HCT116 (cell line): ENCODE results near the gene KIAA0232. TPM values are rescaled to one million over a fixed set of nuclear protein-coding genes. Genes with fewer than 3 reads are reported as not detected.

Experiments used
- ATAC-seq: fragments of 200-7000 bp; cut with Tn5 transposase; 2 replicates; pipeline ENCODE4 v1.9.1; 2020; ENCODE audit warnings: mild to moderate bottlenecking, moderate library complexity
- BruUV-seq: library from RNA; stranded (reverse); fragments of 400-500 nt; replicated peaks from 2 replicates; lab custom pipeline; 2021; lab: Mats Ljungman, UMichigan
- CTCF ChIA-PET: fragments of 300-600 bp; sonication (Branson Sonifier 250); formaldehyde crosslinking; loops from one replicate; lab custom pipeline; 2021; ENCODE audit warnings: antibody characterized with exemption; lab: Charles Lee
- POLR2A ChIA-PET: fragments of 300-600, 350-600 bp; sonication (Branson Sonifier 250); formaldehyde crosslinking; loops from one replicate; lab custom pipeline; 2021; ENCODE audit warnings: antibody characterized with exemption; lab: Charles Lee
- RAD21 ChIA-PET, 2 experiments: fragments of 300-600 bp; sonication (Branson Sonifier 250); formaldehyde crosslinking; loops; one replicate each; lab custom pipeline; 2023; ENCODE audit warnings: low total read pairs in 2 of 2; ENCODE audit not compliant: uncharacterized antibody in 2 of 2, unreplicated experiment in 2 of 2, low non-redundant PET in 1 of 2; lab: Charles Lee
- DNase-seq: peaks from one replicate; pipeline ENCODE4 v3.0.0-alpha.2; 2010; ENCODE audit warnings: low read depth, low spot score
- H2AFZ ChIP-seq: fragments of 200-600 bp; shearing (Covaris generic), sonication (generic); 2 replicates; pipeline ENCODE4 v1.6.1; 2017; ENCODE audit warnings: low read depth, mixed run types, mixed read lengths, antibody characterized with exemption, low read length; ENCODE audit not compliant: poor library complexity, severe bottlenecking
- H3K27ac ChIP-seq: 2 replicates; pipeline ENCODE4 v1.5.1; 2012; ENCODE audit warnings: low read depth, low read length
- H3K27me3 ChIP-seq: fragments of 200-600 bp; sonication (generic); 2 replicates; pipeline ENCODE4 v1.6.1; 2016; ENCODE audit warnings: mixed run types, low read length, mixed read lengths; ENCODE audit not compliant: insufficient read depth
- H3K36me3 ChIP-seq, 2 experiments: fragments of 200-500 bp in 1 of 2; fragments of 200-600 bp in 1 of 2; sonication (Bioruptor generic) in 1 of 2; sonication (generic) in 1 of 2; 2 replicates each; pipeline versions ENCODE4 v1.5.1 to v1.6.1; 2014 to 2016; ENCODE audit warnings: low read length in 2 of 2, inconsistent platforms in 1 of 2, mixed read lengths in 1 of 2, mixed run types in 1 of 2; ENCODE audit not compliant: insufficient read depth in 2 of 2, control insufficient read depth in 1 of 2
- H3K4me1 ChIP-seq, 2 experiments: fragments of 200-600 bp in 1 of 2; sonication (generic) in 1 of 2; 2 replicates each; pipeline versions ENCODE4 v1.5.1 to v1.6.1; 2012 to 2017; ENCODE audit warnings: low read length in 2 of 2, inconsistent platforms in 1 of 2, mild to moderate bottlenecking in 1 of 2, mixed read lengths in 1 of 2, mixed run types in 1 of 2, moderate library complexity in 1 of 2; ENCODE audit not compliant: insufficient read depth in 2 of 2, control insufficient read depth in 1 of 2
- H3K4me2 ChIP-seq: fragments of 200-600 bp; sonication (generic); 2 replicates; pipeline ENCODE4 v1.6.1; 2017; ENCODE audit warnings: mixed run types, low read length, mixed read lengths
- H3K4me3 ChIP-seq, 2 experiments: fragments of 200-600 bp in 1 of 2; sonication (generic) in 1 of 2; replicated peaks in 1 of 2; 2 replicates each; pipeline ENCODE4 v1.5.1; 2011 to 2016; ENCODE audit warnings: low read length in 2 of 2, control low read depth in 1 of 2, low read depth in 1 of 2, mild to moderate bottlenecking in 1 of 2, mixed read lengths in 1 of 2, mixed run types in 1 of 2
- H3K79me2 ChIP-seq: fragments of 200-600 bp; sonication (generic); 2 replicates; pipeline ENCODE4 v1.6.1; 2017; ENCODE audit warnings: mild to moderate bottlenecking, mixed run types, low read length, moderate library complexity, mixed read lengths; ENCODE audit not compliant: insufficient read depth
- H3K9ac ChIP-seq: fragments of 200-600 bp; sonication (generic); 2 replicates; pipeline ENCODE4 v1.6.1; 2016; ENCODE audit warnings: low read length, mixed read lengths
- H3K9me2 ChIP-seq: fragments of 200-600 bp; sonication (generic), shearing (Covaris generic); 2 replicates; pipeline ENCODE4 v1.6.1; 2017; ENCODE audit warnings: mixed run types, mild to moderate bottlenecking, moderate library complexity; ENCODE audit not compliant: insufficient read depth
- H3K9me3 ChIP-seq, 2 experiments: fragments of 200-500 bp in 1 of 2; fragments of 200-600 bp in 1 of 2; sonication (Bioruptor generic) in 1 of 2; sonication (generic) in 1 of 2; 2 replicates each; pipeline ENCODE4 v1.6.1; 2014 to 2017; ENCODE audit warnings: low read length in 2 of 2, mixed read lengths in 2 of 2, inconsistent platforms in 1 of 2, low read depth in 1 of 2, mild to moderate bottlenecking in 1 of 2, mixed run types in 1 of 2, moderate library complexity in 1 of 2; ENCODE audit not compliant: control insufficient read depth in 1 of 2, insufficient read depth in 1 of 2
- H4K20me1 ChIP-seq: fragments of 200-600 bp; sonication (generic), shearing (Covaris generic); 2 replicates; pipeline ENCODE4 v1.6.1; 2017; ENCODE audit warnings: mixed run types, mild to moderate bottlenecking, moderate library complexity; ENCODE audit not compliant: insufficient read depth
- EZH2phosphoT487 ChIP-seq: fragments of 200-600 bp; IDR thresholded peaks from 2 replicates; pipeline ENCODE4 v1.6.1; 2018; ENCODE audit warnings: antibody characterized with exemption, borderline replicate concordance
- JUND ChIP-seq: IDR thresholded peaks from 2 replicates; pipeline ENCODE4 v1.6.1; 2012
- RAD21 ChIP-seq: IDR thresholded peaks from 2 replicates; pipeline ENCODE4 v1.6.1; 2012; ENCODE audit warnings: low read depth, mild to moderate bottlenecking
- SRF ChIP-seq: IDR thresholded peaks from 2 replicates; pipeline ENCODE4 v1.6.1; 2012; ENCODE audit warnings: low read depth
- TCF7L2 ChIP-seq: IDR thresholded peaks from 2 replicates; pipeline ENCODE4 v1.7.0; 2011; ENCODE audit warnings: borderline replicate concordance, inconsistent platforms; ENCODE audit not compliant: insufficient read depth, insufficient read length; ENCODE audit errors: extremely low read depth
- ZBTB33 ChIP-seq: IDR thresholded peaks from 2 replicates; pipeline ENCODE4 v1.6.1; 2011; ENCODE audit warnings: mild to moderate bottlenecking, low read length, moderate library complexity; ENCODE audit not compliant: insufficient replicate concordance; ENCODE audit errors: extremely low read depth
- intact Hi-C: fragments of 100-400 bp; cut with micrococcal nuclease; formaldehyde crosslinking; loops from 2 replicates; pipeline ENCODE4 v1.10.0; 2022
- total RNA-seq: library from RNA; stranded (reverse); gene quantifications from one replicate; pipeline ENCODE4 v1.2.1, GENCODE V29; 2021; ENCODE audit not compliant: unreplicated experiment

KIAA0232 gene
- total RNA-seq, 1 experiment from 2014 or later: 18.1 TPM

DNA sequence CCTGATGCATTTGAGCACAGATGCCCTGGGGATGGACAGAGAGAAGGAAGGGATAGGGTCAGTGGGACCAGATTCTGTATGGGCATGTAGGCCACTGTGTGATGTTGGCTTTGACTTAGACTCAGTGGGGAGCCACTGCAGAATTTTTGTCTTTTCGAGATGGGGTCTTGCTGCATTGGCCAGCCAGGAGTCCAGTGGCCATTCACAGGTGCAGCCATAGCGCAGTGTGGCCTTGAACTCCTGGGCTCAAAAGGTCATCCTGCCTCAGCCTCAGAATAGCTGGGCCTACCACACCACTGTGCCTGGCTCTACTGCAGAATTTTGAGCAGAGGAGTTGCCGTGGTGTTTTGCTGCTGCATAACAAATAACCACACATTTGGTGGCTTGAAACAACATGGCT is 149.9 kb downstream of the KIAA0232 start:
- ATAC-seq (no peak), DNase-seq (no peak)
- H3K4me2 ChIP-seq: no peak overlapping the region
- RAD21 ChIA-PET: no interaction called here
- H3K36me3 ChIP-seq: no peaks in the 10 kb centered on the region; a peak in 1 of 4 replicates
- no peak overlapping the region for H2AFZ ChIP-seq
- no peaks in the 10 kb centered on the region for H3K9me3 ChIP-seq
- CTCF ChIA-PET: no interaction called here
- no peak overlapping the region for H3K27ac ChIP-seq
- peaks cover 21% of the 10 kb centered on the region for H3K79me2 ChIP-seq
- H4K20me1 ChIP-seq: no peaks in the 10 kb centered on the region
- no peak overlapping the region for H3K9ac ChIP-seq
- no peaks in the 10 kb centered on the region for H3K4me1 ChIP-seq
- no peaks in the 10 kb centered on the region for H3K9me2 ChIP-seq
- POLR2A ChIA-PET: no interaction called here
- no TSS peak for BruUV-seq
- H3K27me3 ChIP-seq: no peaks in the 10 kb centered on the region
- intact Hi-C loops: no loop called here
- TF ChIP-seq EZH2phosphoT487: no peak
- no peak for TF ChIP-seq TCF7L2
- no peak for TF ChIP-seq ZBTB33
- no peak for TF ChIP-seq SRF
- no peak for TF ChIP-seq JUND
- TF ChIP-seq, all 23 proteins: peak for 0
- no peak overlapping the region for H3K4me3 ChIP-seq

DNA sequence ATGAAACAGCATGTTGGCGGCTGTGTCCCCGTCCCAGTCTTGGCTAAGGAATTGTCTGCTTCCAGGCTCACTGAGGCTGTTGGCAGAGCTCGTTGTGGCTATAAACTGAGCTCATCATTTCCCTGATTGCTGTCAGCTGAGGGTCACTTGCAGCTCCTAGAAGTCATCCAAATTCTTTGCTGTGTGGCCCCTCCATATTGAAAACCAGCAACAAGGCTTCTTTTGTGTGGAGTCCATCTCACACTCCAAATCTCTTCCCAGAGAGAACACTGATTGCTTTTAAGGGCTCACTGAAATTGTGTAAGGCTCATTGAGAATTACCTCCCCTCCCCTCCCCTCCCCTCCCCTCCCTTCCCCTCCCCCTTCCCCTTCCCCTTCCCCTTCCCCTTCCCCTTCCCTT is 150.4 kb downstream of the KIAA0232 start:
- RAD21 ChIA-PET: no interaction called here
- intact Hi-C loops: no loop called here
- Histone ChIP-seq H3K9ac (no peak overlapping the region), H3K4me1 (no peaks in the 10 kb centered on the region), H3K4me2 (no peak overlapping the region), H2AFZ (no peak overlapping the region), H3K27me3 (no peaks in the 10 kb centered on the region), H3K4me3 (no peak overlapping the region), H3K9me3 (no peaks in the 10 kb centered on the region), H3K9me2 (no peaks in the 10 kb centered on the region), H3K36me3 (no peaks in the 10 kb centered on the region; a peak in 1 of 4 replicates), H4K20me1 (no peaks in the 10 kb centered on the region), H3K27ac (no peak overlapping the region), H3K79me2 (peaks cover 17% of the 10 kb centered on the region)
- CTCF ChIA-PET: no interaction called here
- POLR2A ChIA-PET: no interaction called here
- no peak for TF ChIP-seq RAD21
- no peak for TF ChIP-seq EZH2phosphoT487
- TF ChIP-seq TCF7L2: no peak
- no peak for TF ChIP-seq ZBTB33
- DNase-seq (no peak), ATAC-seq (no peak)
- BruUV-seq: no TSS peak
